ENCODE data around the gene UMAD1. TPM values are rescaled to one million over a fixed set of nuclear protein-coding genes. Genes with fewer than 3 reads are reported as not detected.

Gene UMAD1
- total RNA-seq (10 to 100 TPM; 11.1 to 17.3 TPM), polyA plus RNA-seq (ENCODE audit: insufficient read depth, low read depth, low replicate concordance) (12.6 TPM)
- long read RNA-seq, donor 1, partial matches to known transcripts = 0 of 1 reads
- long read RNA-seq, donor 1, other reads (novel, unspliced or antisense) = 0 of 1 reads
- long read RNA-seq, donor 2, partial matches to known transcripts = 6 of 6 reads
- long read RNA-seq, donor 2, other reads (novel, unspliced or antisense) = 0 of 6 reads

GRCh38 chr7:7640221-7641128, at the start of gene UMAD1:
Gene UMAD1 (plus strand): TSS chr7:7640752. CDS start chr7:7673372, 32,620 bp downstream.
- Histone ChIP-seq H3K36me3 (ENCODE audit: low read depth, missing control alignments) (no peaks in the 10 kb centered on the region), H3K27ac (peak within 1 kb of the TSS; percentile 90 to 92), H3K9me3 (no peaks in the 10 kb centered on the region), H3K4me1 (peaks cover 7% of the 10 kb centered on the region), H3K27me3 (no peaks in the 10 kb centered on the region), H3K4me3 (peak within 1 kb of the TSS; percentile 84 to 88)
- DNase-seq = peak; percentile 100
- 0 to 1% methylated on average over 46 to 67 of the region's 68 CpGs for WGBS, 2 donors
- TF ChIP-seq CTCF (IDR thresholded peaks at IDR 0.05) = no peak
- peak; percentile 33 for TF ChIP-seq POLR2A (IDR thresholded peaks at IDR 0.05)
- intact Hi-C loops (cut with DNase I; ENCODE audit: low total_unique reads) = no loop called here

- no peaks in the 10 kb centered on the region for H3K9me3 ChIP-seq
- H3K4me3 ChIP-seq = no peak overlapping the region
- WGBS, 2 donors = 64 to 69% methylated on average over 1 of the region's 1 CpG
- no peaks in the 10 kb centered on the region for H3K4me1 ChIP-seq
- H3K27me3 ChIP-seq = no peaks in the 10 kb centered on the region
- no peak overlapping the region for H3K27ac ChIP-seq
- no peaks in the 10 kb centered on the region for H3K36me3 ChIP-seq (ENCODE audit: low read depth, missing control alignments)
- DNase-seq = no peak
- intact Hi-C loops (cut with DNase I; ENCODE audit: low total_unique reads) = no loop called here
- TF ChIP-seq CTCF (IDR thresholded peaks at IDR 0.05) (peak in 2 of 3 experiments; percentile 27 to 34), POLR2A (IDR thresholded peaks at IDR 0.05) (no peak)
These were observed 45.1 kb upstream of the UMAD1 start for GRCh38 chr7:7595451-7595850.

GRCh38 chr7:7596176-7596575, 44.4 kb upstream of the UMAD1 start:
- Histone ChIP-seq H3K36me3 (ENCODE audit: low read depth, missing control alignments) (no peaks in the 10 kb centered on the region), H3K27me3 (no peaks in the 10 kb centered on the region), H3K9me3 (no peaks in the 10 kb centered on the region), H3K27ac (no peak overlapping the region), H3K4me1 (no peaks in the 10 kb centered on the region), H3K4me3 (no peak overlapping the region)
- WGBS, 2 donors = 72 to 80% methylated on average over 5 of the region's 5 CpGs
- intact Hi-C loops (cut with DNase I; ENCODE audit: low total_unique reads) = no loop called here
- no peak for DNase-seq
- TF ChIP-seq POLR2A (IDR thresholded peaks at IDR 0.05) = no peak
- no peak for TF ChIP-seq CTCF (IDR thresholded peaks at IDR 0.05)

GRCh38 chr7:7607010-7607409, 33.5 kb upstream of the UMAD1 start:
- no peaks in the 10 kb centered on the region for H3K9me3 ChIP-seq
- no peak overlapping the region for H3K27ac ChIP-seq
- H3K4me1 ChIP-seq = no peaks in the 10 kb centered on the region
- no peak for TF ChIP-seq POLR2A (IDR thresholded peaks at IDR 0.05)
- no peak overlapping the region for H3K4me3 ChIP-seq
- no peaks in the 10 kb centered on the region for H3K36me3 ChIP-seq (ENCODE audit: low read depth, missing control alignments)
- no peak for DNase-seq
- 57 to 60% methylated on average over 3 of the region's 3 CpGs for WGBS, 2 donors
- intact Hi-C loops (cut with DNase I; ENCODE audit: low total_unique reads) = no loop called here
- H3K27me3 ChIP-seq = no peaks in the 10 kb centered on the region

- peaks cover 4% of the 10 kb centered on the region for H3K4me1 ChIP-seq
- no peaks in the 10 kb centered on the region for H3K27me3 ChIP-seq
- WGBS, 2 donors = 67 to 73% methylated on average over 2 of the region's 2 CpGs
- no peaks in the 10 kb centered on the region for H3K9me3 ChIP-seq
- DNase-seq = no peak
- no peaks in the 10 kb centered on the region for H3K36me3 ChIP-seq (ENCODE audit: low read depth, missing control alignments)
- no peak for TF ChIP-seq CTCF (IDR thresholded peaks at IDR 0.05)
- no peak for TF ChIP-seq POLR2A (IDR thresholded peaks at IDR 0.05)
- no peak overlapping the region for H3K4me3 ChIP-seq
- intact Hi-C loops (cut with DNase I; ENCODE audit: low total_unique reads) = no loop called here
- H3K27ac ChIP-seq = no peak overlapping the region
These were observed 31.2 kb upstream of the UMAD1 start for GRCh38 chr7:7609330-7609729.

Data from testis (tissue), 5 donors.